HG02943 (cell line): ENCODE results near the gene PSMG4.

Experiments
- ATAC-seq: cut with Tn5 transposase; IDR thresholded peaks from one replicate; pipeline ENCODE4 v1.9.1; 2021; ENCODE audit warnings: mild to moderate bottlenecking, low read depth, moderate library complexity; ENCODE audit not compliant: unreplicated experiment

Gene PSMG4

GRCh38 chr6:3272911-3273547, 14.3 kb downstream of the PSMG4 start:
- ATAC-seq, result no peak

GRCh38 chr6:3273707-3274521, 15.2 kb downstream of the PSMG4 start:
- no peak for ATAC-seq

- ATAC-seq, result no peak
Observed at GRCh38 chr6:3276174-3277167, 17.7 kb downstream of the PSMG4 start.

- ATAC-seq, result no peak
Observed at GRCh38 chr6:3277251-3277650, 18.5 kb downstream of the PSMG4 start.

GRCh38 chr6:3277851-3278416, 19.2 kb downstream of the PSMG4 start:
- ATAC-seq, result no peak

- ATAC-seq, result no peak
Observed at GRCh38 chr6:3278691-3279090, 19.9 kb downstream of the PSMG4 start.

GRCh38 chr6:3280091-3280490, 21.3 kb downstream of the PSMG4 start:
- no peak for ATAC-seq

GRCh38 chr6:3280866-3281465, 22.2 kb downstream of the PSMG4 start:
- no peak for ATAC-seq

- ATAC-seq, result no peak
Observed at GRCh38 chr6:3281631-3282475, 23.1 kb downstream of the PSMG4 start.

- ATAC-seq, result no peak
Observed at GRCh38 chr6:3282476-3283236, 23.9 kb downstream of the PSMG4 start.

- no peak for ATAC-seq
Observed at GRCh38 chr6:3283241-3283640, 24.5 kb downstream of the PSMG4 start.

GRCh38 chr6:3283641-3284435, 25.1 kb downstream of the PSMG4 start:
- no peak for ATAC-seq

GRCh38 chr6:3284436-3284876, 25.7 kb downstream of the PSMG4 start:
- no peak for ATAC-seq

- no peak for ATAC-seq
Observed at GRCh38 chr6:3285049-3285639, 26.4 kb downstream of the PSMG4 start.

GRCh38 chr6:3285732-3286131, 27.0 kb downstream of the PSMG4 start:
- no peak for ATAC-seq

- no peak for ATAC-seq
Observed at GRCh38 chr6:3286641-3287171, 28.0 kb downstream of the PSMG4 start.

GRCh38 chr6:3287308-3287707, 28.6 kb downstream of the PSMG4 start:
- ATAC-seq, result no peak
